H7 (cell line): ENCODE results near the gene CCR7. TPM values are rescaled to one million over a fixed set of nuclear protein-coding genes. Genes with fewer than 3 reads are reported as not detected.

Source experiments
- DNase-seq: peaks from one replicate; pipeline ENCODE4 v3.0.0; 2012
- H3K27me3 ChIP-seq: 2 replicates; pipeline ENCODE4 v1.6.0; 2011; ENCODE audit warnings: mild to moderate bottlenecking, low read length; ENCODE audit not compliant: control insufficient read depth, insufficient read depth
- H3K36me3 ChIP-seq: replicated peaks from 2 replicates; pipeline ENCODE4 v1.5.1; 2011; ENCODE audit warnings: low read length; ENCODE audit not compliant: control insufficient read depth, insufficient read depth
- H3K4me3 ChIP-seq: 2 replicates; pipeline ENCODE4 v1.5.1; 2011; ENCODE audit warnings: low read depth, mild to moderate bottlenecking, control low read depth, low read length, moderate library complexity; ENCODE audit not compliant: insufficient read depth
- total RNA-seq: library from RNA; depleted of rRNA; stranded (reverse); fragments of >200 nt; shearing (Covaris generic); gene quantifications from 2 replicates; pipeline ENCODE4 v1.2.3, GENCODE V29; 2014; rRNA removed

The CCR7 gene, protein sequence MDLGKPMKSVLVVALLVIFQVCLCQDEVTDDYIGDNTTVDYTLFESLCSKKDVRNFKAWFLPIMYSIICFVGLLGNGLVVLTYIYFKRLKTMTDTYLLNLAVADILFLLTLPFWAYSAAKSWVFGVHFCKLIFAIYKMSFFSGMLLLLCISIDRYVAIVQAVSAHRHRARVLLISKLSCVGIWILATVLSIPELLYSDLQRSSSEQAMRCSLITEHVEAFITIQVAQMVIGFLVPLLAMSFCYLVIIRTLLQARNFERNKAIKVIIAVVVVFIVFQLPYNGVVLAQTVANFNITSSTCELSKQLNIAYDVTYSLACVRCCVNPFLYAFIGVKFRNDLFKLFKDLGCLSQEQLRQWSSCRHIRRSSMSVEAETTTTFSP
- total RNA-seq: 1.1 TPM in 1 of 2 replicates, not detected in the other

DNA sequence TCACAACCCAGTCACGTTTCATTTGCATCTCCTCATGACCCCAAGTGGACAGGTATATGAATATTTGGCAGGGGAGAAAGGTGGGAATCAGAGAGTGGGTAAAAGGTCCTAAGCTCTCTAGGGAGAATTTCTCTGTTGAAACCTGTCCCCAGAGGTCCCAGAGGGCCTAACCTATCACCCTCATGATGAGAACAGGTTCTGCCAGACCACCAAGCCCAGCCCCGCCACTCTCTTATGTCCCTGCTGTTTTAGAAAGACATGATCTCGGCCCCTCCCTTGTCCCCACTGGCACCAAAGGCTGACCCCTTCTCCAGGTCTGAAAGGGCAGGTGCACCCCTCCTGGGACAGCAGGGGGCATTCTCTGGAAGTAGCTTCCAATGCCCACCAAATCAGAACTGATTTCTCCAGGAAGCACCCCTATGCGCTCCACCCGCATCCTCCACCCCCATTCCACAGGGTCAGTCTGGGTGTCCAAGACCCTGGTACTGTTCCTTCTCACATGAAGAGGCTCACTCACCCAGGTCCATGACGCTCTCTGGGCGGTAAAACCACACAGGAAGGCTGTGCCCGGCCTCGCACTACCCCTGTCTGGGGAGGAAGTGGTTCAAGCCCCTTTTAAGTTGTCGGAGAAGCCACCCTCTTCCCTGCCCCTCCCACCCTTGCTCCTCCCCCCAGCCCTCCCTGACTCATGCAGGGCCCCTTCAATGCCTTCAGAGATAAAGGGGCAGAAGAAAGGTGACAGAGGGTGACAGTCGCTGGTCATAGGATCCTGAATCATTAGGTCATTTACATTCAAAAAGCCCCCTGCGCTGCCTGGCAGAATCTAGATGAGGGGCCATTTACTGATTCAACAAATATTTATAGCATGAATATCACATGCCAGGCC lies at the start of gene CCR7:
TSS of gene CCR7 (minus strand) at position 590 of the 886 bp plus-strand sequence. CDS start at position 527, 63 bp downstream.
- no peak within 1 kb of the TSS for H3K4me3 ChIP-seq
- DNase-seq: no peak
- no peaks in the 10 kb centered on the region for H3K27me3 ChIP-seq
- H3K36me3 ChIP-seq: no peaks in the 10 kb centered on the region

DNA sequence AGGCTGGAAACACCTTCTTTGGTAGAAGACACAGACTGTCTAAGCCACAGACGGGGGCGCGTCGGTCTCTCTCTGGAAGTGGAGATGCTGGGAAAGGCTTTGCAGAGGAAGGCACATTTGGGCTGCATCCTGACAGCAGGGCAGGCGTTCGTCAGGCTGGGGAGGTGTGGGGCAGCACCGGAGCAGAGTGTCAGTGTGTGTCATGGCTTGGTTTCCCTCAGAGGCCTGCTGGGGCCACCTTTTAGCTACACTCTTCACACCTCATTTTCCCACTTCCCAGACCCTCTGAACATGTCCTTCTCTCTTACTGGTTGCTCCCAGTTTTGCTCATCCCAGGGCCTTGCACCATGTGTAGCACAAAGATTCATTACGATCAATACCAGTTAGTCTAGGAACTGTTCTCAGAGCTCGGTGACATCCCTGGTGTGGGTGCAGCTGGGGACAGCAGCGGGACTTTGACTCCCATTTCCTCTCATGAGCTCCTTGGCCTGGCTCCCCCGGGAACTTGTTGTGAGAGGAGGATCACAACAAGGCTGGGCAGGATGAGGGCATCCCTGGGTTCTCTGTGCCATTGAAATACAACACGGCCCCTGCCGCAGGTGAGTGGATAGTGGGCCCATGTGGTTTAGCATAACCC lies 49.3 kb upstream of the CCR7 start:
- no peak for DNase-seq
- Histone ChIP-seq H3K27me3 (no peaks in the 10 kb centered on the region; the same call in 1 of the 2 replicates), H3K4me3 (no peak overlapping the region), H3K36me3 (no peaks in the 10 kb centered on the region)

DNA sequence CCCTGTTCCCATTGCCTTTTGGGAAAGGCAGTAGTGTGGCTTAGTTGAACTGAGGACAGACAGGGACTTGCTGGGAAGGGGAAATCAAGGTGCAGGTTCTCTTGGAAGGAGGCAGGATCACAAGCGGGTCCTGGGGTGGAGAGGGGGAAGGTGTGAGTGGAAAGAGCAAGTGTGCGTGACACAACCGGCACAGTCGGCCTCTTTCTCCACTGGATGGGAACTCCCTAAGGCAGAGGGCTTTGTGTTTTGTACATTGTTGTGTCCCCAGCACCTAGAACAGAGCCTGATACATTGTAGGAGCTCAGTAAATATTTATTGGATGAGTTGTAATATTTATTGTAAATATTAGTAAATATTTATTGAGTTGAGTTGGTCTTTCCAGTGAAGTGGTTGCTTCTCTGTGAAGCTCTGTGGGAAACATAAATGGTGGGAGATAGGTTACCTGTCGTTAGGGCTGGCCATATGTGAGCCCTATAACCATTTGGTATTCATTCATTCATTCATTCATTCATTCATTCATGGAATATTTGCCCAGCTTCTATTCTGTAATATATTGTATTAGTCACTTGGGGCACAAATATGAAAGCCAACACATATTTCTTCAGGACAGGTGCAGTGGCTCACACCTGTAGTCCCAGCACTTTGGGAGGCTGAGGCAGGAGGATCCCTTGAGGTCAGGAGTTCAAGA lies 48.3 kb upstream of the CCR7 start:
- DNase-seq: no peak
- H3K4me3 ChIP-seq: no peak overlapping the region
- H3K36me3 ChIP-seq: no peaks in the 10 kb centered on the region
- no peaks in the 10 kb centered on the region; the same call in 1 of the 2 replicates for H3K27me3 ChIP-seq

DNA sequence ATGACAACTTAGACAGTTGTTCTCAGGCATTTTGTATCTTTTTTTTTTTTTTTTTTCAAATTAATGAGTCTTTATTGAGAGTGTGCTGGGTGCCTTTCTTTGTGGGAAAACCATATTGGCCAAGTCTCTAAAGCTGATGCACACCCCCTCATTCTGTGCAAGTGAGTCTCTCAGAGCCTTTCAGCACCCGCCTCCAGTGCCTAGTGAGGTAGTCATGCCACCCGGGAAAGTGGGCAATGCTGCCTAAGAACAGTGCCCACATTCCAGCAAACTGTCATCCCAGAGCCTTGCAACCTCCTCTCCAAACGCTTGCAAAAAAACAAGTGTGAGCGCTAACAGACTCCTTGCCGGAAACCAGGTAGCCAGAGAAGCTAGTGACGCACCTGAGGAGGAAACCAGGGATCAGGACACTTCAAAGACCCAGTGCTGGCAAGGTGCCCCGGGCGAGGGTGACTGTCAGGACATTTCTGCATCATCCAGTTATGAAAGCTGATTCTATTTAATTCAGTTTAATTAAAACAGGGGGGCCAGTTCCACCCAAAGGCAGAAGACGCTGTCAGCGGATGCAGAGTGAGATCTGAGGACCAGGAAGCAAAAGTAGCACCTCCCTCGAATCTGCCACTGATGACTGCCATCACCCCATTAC lies 47.5 kb upstream of the CCR7 start:
- H3K27me3 ChIP-seq: no peaks in the 10 kb centered on the region; the same call in 1 of the 2 replicates
- DNase-seq: no peak
- H3K36me3 ChIP-seq: no peaks in the 10 kb centered on the region
- no peak overlapping the region for H3K4me3 ChIP-seq

DNA sequence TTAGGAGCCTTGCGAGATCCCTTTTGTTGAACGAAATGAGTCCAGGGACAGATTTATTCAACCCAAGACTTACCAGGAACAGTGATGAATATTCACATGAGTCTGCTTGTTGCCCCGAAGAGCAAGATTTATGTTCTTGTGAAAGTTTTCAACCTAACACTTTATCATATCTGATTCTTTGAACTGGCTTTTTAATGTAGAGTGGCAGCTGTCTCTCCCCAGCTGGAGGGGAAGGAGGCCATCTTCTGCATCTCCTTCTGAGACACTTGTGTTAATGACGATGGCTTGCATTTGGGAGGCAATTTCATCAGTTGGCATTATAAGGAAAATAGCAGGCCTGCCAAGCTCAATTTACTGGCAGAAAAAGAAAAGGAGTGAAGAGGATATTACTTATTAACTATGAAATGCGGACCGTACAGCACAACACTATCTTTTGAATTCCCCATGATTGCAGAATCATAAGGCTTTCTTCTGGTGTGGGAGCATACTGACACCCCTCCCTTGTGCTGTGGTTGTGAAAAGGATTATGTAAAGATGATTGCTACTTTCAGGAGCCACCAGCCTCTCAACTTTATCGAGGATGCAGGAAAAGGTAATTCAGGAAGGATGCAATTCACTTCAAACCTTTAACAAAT lies 46.7 kb upstream of the CCR7 start:
- no peaks in the 10 kb centered on the region for H3K36me3 ChIP-seq

DNA sequence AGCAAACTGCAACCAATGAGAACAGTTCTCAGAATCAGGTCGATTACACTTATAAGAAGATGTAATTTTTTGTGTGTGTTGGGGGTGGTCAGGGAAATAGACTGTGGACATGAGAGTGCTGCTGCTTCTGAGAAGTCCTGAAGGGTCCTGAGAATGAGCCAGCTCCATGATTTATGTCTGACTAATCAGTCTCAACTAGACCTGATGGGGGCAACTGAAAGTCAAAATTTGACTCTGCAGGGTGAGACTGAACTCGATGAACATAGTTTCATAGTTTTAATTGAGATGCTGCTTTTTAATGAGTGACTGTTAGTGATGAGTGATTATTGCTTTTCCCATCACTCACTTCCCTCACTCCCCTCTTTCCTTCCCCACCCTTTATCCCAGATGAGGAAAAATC lies 45.1 kb upstream of the CCR7 start:
- H3K27me3 ChIP-seq: no peaks in the 10 kb centered on the region
- DNase-seq: no peak
- no peaks in the 10 kb centered on the region for H3K36me3 ChIP-seq
- no peak overlapping the region for H3K4me3 ChIP-seq

More for the DNA sequence above, 46.7 kb upstream of the CCR7 start:
- Histone ChIP-seq H3K27me3 (no peaks in the 10 kb centered on the region; the same call in 1 of the 2 replicates), H3K4me3 (no peak overlapping the region)
- no peak for DNase-seq

DNA sequence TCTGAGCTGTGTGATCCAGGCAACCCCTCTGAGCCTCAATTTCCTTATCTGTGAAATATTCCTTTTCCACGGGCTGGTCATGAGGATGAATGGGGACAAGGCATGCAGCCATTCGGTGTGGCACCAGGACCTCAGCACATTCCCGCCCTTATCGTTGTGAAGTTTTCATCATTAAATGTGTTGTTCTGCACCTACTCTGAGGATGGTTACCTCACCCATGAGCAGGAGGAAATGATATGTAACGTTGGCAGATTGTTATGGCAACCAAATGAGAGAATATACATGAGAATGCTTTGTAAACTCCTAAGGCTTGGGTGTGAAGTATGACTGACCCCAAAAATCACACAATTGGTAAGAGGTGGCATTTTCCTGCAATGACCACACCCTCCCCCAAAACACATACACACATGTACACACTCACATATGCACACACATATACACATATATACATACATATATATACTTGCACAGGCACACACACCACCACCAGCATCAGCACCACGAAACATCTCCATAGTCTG lies 42.8 kb upstream of the CCR7 start:
- H3K36me3 ChIP-seq: no peaks in the 10 kb centered on the region
- H3K4me3 ChIP-seq: no peak overlapping the region
- H3K27me3 ChIP-seq: no peaks in the 10 kb centered on the region
- DNase-seq: no peak

DNA sequence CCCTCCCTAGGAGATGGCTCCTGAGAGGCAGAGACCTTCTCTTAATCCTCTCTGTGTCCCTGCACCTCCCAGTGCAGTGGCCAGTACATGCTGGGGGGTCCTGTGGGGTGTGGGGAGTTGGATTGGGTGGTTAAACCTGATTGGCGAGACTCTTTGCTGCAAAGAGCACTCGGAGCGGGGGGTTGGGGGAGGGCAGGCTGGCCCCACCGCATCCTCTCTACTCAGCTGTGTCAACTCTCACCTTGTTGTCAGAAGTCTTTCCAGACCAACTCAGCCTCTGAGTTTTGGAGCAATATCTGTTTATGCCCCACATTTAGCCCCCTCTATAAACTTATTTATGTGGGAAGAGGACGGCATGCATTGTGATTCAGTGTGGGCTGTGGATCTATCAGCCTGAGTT lies 42.4 kb upstream of the CCR7 start:
- Histone ChIP-seq H3K36me3 (no peaks in the 10 kb centered on the region), H3K27me3 (no peaks in the 10 kb centered on the region), H3K4me3 (no peak overlapping the region)
- no peak for DNase-seq

DNA sequence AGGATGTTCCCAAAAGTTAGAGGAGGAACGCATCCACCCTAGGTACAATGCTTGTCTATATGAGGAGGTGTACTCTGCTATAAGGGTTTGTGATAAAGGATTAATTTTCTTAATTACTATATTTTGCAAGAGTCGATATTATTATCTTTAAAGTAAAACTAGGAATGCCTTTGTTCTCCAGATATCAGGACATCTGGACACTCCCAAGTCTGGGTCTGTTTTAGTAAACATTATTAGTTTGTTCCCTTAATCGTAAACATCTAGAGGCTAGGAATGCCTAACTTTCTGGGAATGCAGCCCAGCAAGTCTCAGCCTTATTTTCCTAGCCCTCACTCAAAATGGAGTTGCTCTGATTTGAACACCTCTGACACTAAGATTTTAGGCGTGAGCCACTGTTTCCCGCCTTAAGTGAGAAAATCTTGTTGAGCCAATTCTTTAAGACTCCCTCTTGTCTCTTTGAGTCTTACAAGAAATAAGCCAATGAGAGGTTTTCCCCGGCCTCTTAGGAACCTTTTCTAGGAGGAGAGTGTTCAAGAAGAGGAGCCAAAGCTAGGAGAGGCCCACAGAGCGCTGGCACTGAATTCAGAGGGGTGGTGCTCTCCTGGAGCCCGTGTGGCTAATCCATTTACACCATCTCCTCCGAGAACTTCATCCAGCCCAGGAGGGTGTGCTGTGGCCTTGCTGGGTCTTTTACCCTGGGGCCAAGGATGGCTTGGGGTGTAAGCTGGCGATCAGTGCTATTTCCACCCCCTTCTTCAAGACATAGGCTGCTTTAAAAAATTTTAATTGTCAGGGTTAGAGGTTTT lies 41.5 kb upstream of the CCR7 start:
- Histone ChIP-seq H3K36me3 (no peaks in the 10 kb centered on the region), H3K4me3 (no peak overlapping the region), H3K27me3 (no peaks in the 10 kb centered on the region)
- no peak for DNase-seq

DNA sequence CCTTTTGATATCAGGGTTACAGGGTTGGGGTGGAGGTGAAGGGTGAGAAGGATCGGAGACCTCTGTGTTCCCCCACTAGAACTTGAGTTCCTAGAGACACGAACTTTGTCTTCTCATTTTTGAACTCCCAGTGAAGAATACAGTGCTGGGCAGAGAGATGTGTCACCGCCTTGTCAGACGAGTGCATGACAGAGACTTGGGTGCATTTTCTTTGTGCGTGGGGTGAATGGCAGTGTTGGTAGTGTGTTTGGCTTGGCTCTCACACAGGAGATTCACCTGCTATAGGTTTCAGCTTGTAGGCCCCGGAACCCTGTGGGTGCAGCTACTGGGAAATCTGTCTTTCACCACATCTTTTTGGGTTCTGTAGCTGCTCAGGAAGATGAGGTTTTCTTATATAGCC lies 40.0 kb upstream of the CCR7 start:
- H3K36me3 ChIP-seq: no peaks in the 10 kb centered on the region
- no peaks in the 10 kb centered on the region for H3K27me3 ChIP-seq
- no peak for DNase-seq
- H3K4me3 ChIP-seq: no peak overlapping the region

DNA sequence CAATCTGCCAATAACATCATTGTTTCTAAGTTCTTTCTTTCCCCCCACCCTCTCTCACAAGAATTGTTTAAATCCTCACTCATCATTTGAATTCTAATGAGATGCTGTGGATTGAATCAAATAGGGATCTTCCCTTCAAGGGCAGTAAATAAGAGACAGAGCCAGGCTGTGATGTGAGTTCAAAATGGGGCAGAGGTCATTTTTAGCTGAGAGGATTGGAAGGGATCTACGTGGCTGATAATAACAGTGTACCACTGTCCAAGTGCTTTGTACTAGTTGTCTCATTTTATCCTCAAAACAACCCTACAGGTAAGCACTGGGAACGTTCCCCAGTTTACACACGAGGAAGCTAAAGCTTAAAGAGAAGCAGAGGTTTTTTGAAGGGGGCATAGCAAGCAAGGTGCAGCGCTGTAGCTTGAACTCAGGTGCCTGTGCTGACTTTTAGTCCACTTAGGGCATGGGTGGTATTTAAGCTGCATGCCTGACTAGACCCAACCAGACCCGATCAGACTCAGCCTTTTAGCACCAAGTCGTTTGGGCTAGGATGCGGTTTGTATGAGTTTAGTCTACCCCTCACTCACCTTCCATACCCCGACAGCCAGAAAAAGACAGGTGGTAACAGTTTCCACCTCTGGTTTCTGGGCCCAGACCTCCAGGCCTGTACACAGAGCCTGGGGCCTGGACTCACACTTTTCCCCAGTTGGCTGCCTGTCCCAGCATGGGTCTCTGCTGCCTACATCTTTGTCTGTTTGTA lies 39.2 kb upstream of the CCR7 start:
- Histone ChIP-seq H3K27me3 (no peaks in the 10 kb centered on the region), H3K36me3 (no peaks in the 10 kb centered on the region), H3K4me3 (no peak overlapping the region)
- no peak for DNase-seq
